Hematopoietic multipotent progenitor cell (in vitro differentiated cells): ENCODE data around the gene ANKH. TPM values are rescaled to one million over a fixed set of nuclear protein-coding genes. Genes with fewer than 3 reads are reported as not detected.

Experiments used
- DNase-seq, 3 donors: peaks; one replicate each; pipeline ENCODE4 v3.0.0-alpha.2; 2011 to 2015; ENCODE audit warnings: low read depth in 2 of 3, low spot score in 2 of 3
- total RNA-seq: library from RNA; depleted of rRNA; stranded (reverse); fragments of >200 nt; gene quantifications from one replicate; pipeline ENCODE4 v1.2.3, GENCODE V29; 2012

The ANKH gene
- total RNA-seq, 1 donor, result 14.0 TPM

GRCh38 chr5:14741801-14742440 is 129.7 kb downstream of the ANKH start:
- no peak for DNase-seq

- no peak for DNase-seq
Observed at GRCh38 chr5:14741131-14741530, 130.4 kb downstream of the ANKH start.

GRCh38 chr5:14739981-14740380 is 131.6 kb downstream of the ANKH start:
- no peak for DNase-seq

- DNase-seq, result no peak
Observed at GRCh38 chr5:14739538-14739937, 132.0 kb downstream of the ANKH start.

GRCh38 chr5:14738050-14738449 is 133.5 kb downstream of the ANKH start:
- no peak for DNase-seq

GRCh38 chr5:14737291-14737690 is 134.3 kb downstream of the ANKH start:
- DNase-seq, result no peak

GRCh38 chr5:14735944-14736343 is 135.6 kb downstream of the ANKH start:
- no peak for DNase-seq

- no peak for DNase-seq
Observed at GRCh38 chr5:14734396-14734795, 137.2 kb downstream of the ANKH start.

- DNase-seq, result no peak
Observed at GRCh38 chr5:14733661-14734060, 137.9 kb downstream of the ANKH start.

GRCh38 chr5:14732991-14733390 is 138.6 kb downstream of the ANKH start:
- no peak for DNase-seq

- DNase-seq, result no peak
Observed at GRCh38 chr5:14730881-14731280, 140.7 kb downstream of the ANKH start.

- no peak for DNase-seq
Observed at GRCh38 chr5:14730466-14730865, 141.1 kb downstream of the ANKH start.

GRCh38 chr5:14729448-14730385 is 141.9 kb downstream of the ANKH start:
- DNase-seq, result no peak

GRCh38 chr5:14728459-14728938 is 143.1 kb downstream of the ANKH start:
- no peak for DNase-seq

GRCh38 chr5:14727928-14728458 is 143.6 kb downstream of the ANKH start:
- DNase-seq, result no peak

- DNase-seq, result peak; percentile 58 to 81 (median 68)
Observed at GRCh38 chr5:14727428-14727865, 144.1 kb downstream of the ANKH start.

GRCh38 chr5:14726066-14726838 is 145.3 kb downstream of the ANKH start:
- no peak for DNase-seq

- DNase-seq, result peak in 2 of 3 donors; percentile 35 to 78
Observed at GRCh38 chr5:14724633-14725032, 146.9 kb downstream of the ANKH start.

GRCh38 chr5:14723701-14724132 is 147.9 kb downstream of the ANKH start:
- DNase-seq, result peak in 1 of 3 donors; percentile 36

- DNase-seq, result no peak
Observed at GRCh38 chr5:14722923-14723322, 148.7 kb downstream of the ANKH start.
